CD4-positive, alpha-beta T cell (primary cell): ENCODE measurements around the gene GRID1. TPM values are rescaled to one million over a fixed set of nuclear protein-coding genes. Genes with fewer than 3 reads are reported as not detected.

Experiments used
- ATAC-seq: fragments of 200-7000 bp; cut with Tn5 transposase; one replicate; pipeline ENCODE4 v1.10.0; 2022; ENCODE audit warnings: mild to moderate bottlenecking; ENCODE audit not compliant: poor library complexity
- CTCF ChIA-PET: fragments of 350-600 bp; sonication (Branson Sonifier 250); formaldehyde crosslinking; loops from one replicate; lab custom pipeline; 2021; ENCODE audit warnings: antibody characterized with exemption, inconsistent platforms; lab: Charles Lee
- POLR2A ChIA-PET: fragments of 350-600 bp; sonication (Branson Sonifier 250); formaldehyde crosslinking; loops from one replicate; lab custom pipeline; 2021; ENCODE audit warnings: antibody characterized with exemption, inconsistent platforms; lab: Charles Lee
- DNase-seq, 14 experiments: peaks; one replicate each; pipeline ENCODE4 v3.0.0-alpha.2; 2013 to 2020; ENCODE audit warnings: mixed read lengths in 2 of 14
- H3K27ac ChIP-seq, 2 donors: one replicate each; pipeline versions ENCODE4 v1.5.1 to v1.7.0; 2013; ENCODE audit warnings: low read length in 2 of 2, low read depth in 1 of 2, mild to moderate bottlenecking in 1 of 2
- H3K27me3 ChIP-seq, 2 experiments: 1 replicate in 1 of 2; 2 replicates in 1 of 2; pipeline versions ENCODE4 v1.6.1 to v1.7.0; 2013; ENCODE audit warnings: low read length in 2 of 2, control low read depth in 1 of 2, mild to moderate bottlenecking in 1 of 2, moderate library complexity in 1 of 2; ENCODE audit not compliant: insufficient read depth in 2 of 2, control insufficient read depth in 1 of 2
- H3K36me3 ChIP-seq: one replicate; pipeline ENCODE4 v1.6.1; 2013; ENCODE audit warnings: low read length, control low read depth; ENCODE audit not compliant: insufficient read depth
- H3K4me1 ChIP-seq: one replicate; pipeline ENCODE4 v1.6.1; 2013; ENCODE audit warnings: low read length, control low read depth; ENCODE audit not compliant: insufficient read depth
- H3K4me3 ChIP-seq: one replicate; pipeline ENCODE4 v1.5.1; 2013; ENCODE audit warnings: mild to moderate bottlenecking, low read length, moderate library complexity
- H3K9me3 ChIP-seq, 2 experiments: 1 replicate in 1 of 2; 2 replicates in 1 of 2; pipeline versions ENCODE4 v1.6.1 to v1.7.0; 2013; ENCODE audit warnings: low read length in 2 of 2, mild to moderate bottlenecking in 2 of 2, control low read depth in 1 of 2, moderate library complexity in 1 of 2; ENCODE audit not compliant: control insufficient read depth in 1 of 2, insufficient read depth in 1 of 2
- H3K27ac Mint-ChIP-seq: one replicate; pipeline ENCODE4 v1.8.0; 2020; ENCODE audit warnings: mixed read lengths
- H3K27me3 Mint-ChIP-seq: one replicate; pipeline ENCODE4 v1.8.0; 2021; ENCODE audit warnings: mixed read lengths
- H3K36me3 Mint-ChIP-seq: one replicate; pipeline ENCODE4 v1.8.0; 2021; ENCODE audit warnings: low read depth, mixed read lengths
- H3K4me1 Mint-ChIP-seq: one replicate; pipeline ENCODE4 v1.8.0; 2021; ENCODE audit warnings: low read depth, mixed read lengths
- H3K4me3 Mint-ChIP-seq: one replicate; pipeline ENCODE4 v1.8.0; 2020; ENCODE audit warnings: mild to moderate bottlenecking, mixed read lengths
- H3K9me3 Mint-ChIP-seq: one replicate; pipeline ENCODE4 v1.8.0; 2020; ENCODE audit warnings: mixed read lengths
- intact Hi-C, 2 experiments: fragments of 100-400 bp; cut with DNase I in 1 of 2; cut with micrococcal nuclease in 1 of 2; formaldehyde crosslinking; loops; one replicate each; pipeline versions ENCODE4 v1.15.1 to v1.9.0; 2023 to 2025; cut with DNase I, micrococcal nuclease
- total RNA-seq, 174 experiments: library from RNA in 2 of 174; stranded (reverse) in 2 of 174; gene quantifications; one replicate each; pipeline ENCODE4 v1.2.3 and lab custom pipeline; 2021 to 2026
- TF ChIP-seq, protein P1 (sequence below): fragments of 200-600 bp; IDR thresholded peaks from one replicate; pipeline ENCODE4 v1.8.0; 2022; ENCODE audit warnings: antibody characterized with exemption, mild to moderate bottlenecking

GRID1 gene
- total RNA-seq, 2 experiments from 2014 or later = not detected

DNA sequence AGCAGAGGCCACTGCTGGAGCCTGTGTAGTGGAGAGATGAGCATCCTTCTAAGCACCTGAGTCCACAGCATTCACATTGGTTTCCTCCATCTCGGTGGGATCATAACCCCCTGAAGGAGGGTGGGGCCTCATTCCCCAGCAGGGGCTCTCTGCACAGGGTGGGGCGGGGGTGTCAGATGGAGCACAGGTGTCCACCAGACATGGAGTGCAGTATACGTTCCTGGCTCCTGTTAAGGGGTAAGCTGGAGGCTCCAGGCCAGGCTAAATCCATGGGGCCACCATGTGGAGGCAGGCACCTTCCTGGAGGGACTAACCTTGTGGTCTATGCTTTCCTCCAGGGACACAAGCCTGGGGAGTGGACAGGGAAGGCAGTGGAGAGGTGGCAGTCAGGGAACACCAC lies 252.6 kb downstream of the GRID1 start:
- no peak for ATAC-seq
- POLR2A ChIA-PET = interaction anchor here (0.5 kb wide), 1 partner anchor 9 kb away, joined by 3 read pairs; no protein-coding TSS in a partner anchor
- TF ChIP-seq, protein P1, sequence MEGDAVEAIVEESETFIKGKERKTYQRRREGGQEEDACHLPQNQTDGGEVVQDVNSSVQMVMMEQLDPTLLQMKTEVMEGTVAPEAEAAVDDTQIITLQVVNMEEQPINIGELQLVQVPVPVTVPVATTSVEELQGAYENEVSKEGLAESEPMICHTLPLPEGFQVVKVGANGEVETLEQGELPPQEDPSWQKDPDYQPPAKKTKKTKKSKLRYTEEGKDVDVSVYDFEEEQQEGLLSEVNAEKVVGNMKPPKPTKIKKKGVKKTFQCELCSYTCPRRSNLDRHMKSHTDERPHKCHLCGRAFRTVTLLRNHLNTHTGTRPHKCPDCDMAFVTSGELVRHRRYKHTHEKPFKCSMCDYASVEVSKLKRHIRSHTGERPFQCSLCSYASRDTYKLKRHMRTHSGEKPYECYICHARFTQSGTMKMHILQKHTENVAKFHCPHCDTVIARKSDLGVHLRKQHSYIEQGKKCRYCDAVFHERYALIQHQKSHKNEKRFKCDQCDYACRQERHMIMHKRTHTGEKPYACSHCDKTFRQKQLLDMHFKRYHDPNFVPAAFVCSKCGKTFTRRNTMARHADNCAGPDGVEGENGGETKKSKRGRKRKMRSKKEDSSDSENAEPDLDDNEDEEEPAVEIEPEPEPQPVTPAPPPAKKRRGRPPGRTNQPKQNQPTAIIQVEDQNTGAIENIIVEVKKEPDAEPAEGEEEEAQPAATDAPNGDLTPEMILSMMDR = no peak
- Mint-ChIP-seq H3K4me1 (no peaks in the 10 kb centered on the region), H3K9me3 (no peaks in the 10 kb centered on the region), H3K36me3 (no peaks in the 10 kb centered on the region), H3K27me3 (no peaks in the 10 kb centered on the region), H3K4me3 (no peak overlapping the region), H3K27ac (no peak overlapping the region)
- Histone ChIP-seq H3K27me3 (no peaks in the 10 kb centered on the region), H3K4me1 (no peaks in the 10 kb centered on the region), H3K36me3 (no peaks in the 10 kb centered on the region), H3K4me3 (no peak overlapping the region), H3K9me3 (peaks cover 0 to 6% of the 10 kb centered on the region in 2 experiments), H3K27ac (no peak overlapping the region)
- intact Hi-C loops = no loop called here
- DNase-seq = no peak
- CTCF ChIA-PET = no interaction called here

DNA sequence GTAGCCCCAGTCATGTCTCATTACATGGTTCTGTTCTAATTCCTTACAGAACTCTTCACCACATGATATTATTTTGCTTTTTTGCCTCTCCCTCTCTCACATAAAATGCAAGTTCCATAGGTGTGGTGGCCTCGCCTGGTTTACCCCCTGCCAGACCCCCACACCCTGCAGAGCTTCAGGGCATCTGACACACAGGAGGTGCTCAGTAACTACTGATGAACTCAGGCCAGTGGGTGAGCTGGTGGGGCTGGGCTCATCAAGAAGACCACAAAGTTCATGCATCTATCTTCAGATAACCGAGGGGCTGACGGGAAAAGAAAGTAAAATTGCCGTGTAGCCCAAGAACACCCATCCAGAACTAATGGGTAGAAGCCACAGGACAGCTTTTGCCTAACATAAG lies 253.1 kb downstream of the GRID1 start:
- TF ChIP-seq, protein P1 = no peak
- Histone ChIP-seq H3K4me3 (no peak overlapping the region), H3K9me3 (peaks cover 0 to 6% of the 10 kb centered on the region in 2 experiments), H3K36me3 (no peaks in the 10 kb centered on the region), H3K4me1 (no peaks in the 10 kb centered on the region), H3K27ac (no peak overlapping the region), H3K27me3 (no peaks in the 10 kb centered on the region)
- CTCF ChIA-PET = no interaction called here
- intact Hi-C loops = no loop called here
- H3K9me3 Mint-ChIP-seq = no peaks in the 10 kb centered on the region
- H3K36me3 Mint-ChIP-seq = no peaks in the 10 kb centered on the region
- no peak overlapping the region for H3K27ac Mint-ChIP-seq
- no peak overlapping the region for H3K4me3 Mint-ChIP-seq
- H3K27me3 Mint-ChIP-seq = no peaks in the 10 kb centered on the region
- H3K4me1 Mint-ChIP-seq = no peaks in the 10 kb centered on the region
- POLR2A ChIA-PET = interaction anchor here (0.5 kb wide), 1 partner anchor 9 kb away, joined by 3 read pairs; no protein-coding TSS in a partner anchor
- DNase-seq (no peak), ATAC-seq (no peak)

DNA sequence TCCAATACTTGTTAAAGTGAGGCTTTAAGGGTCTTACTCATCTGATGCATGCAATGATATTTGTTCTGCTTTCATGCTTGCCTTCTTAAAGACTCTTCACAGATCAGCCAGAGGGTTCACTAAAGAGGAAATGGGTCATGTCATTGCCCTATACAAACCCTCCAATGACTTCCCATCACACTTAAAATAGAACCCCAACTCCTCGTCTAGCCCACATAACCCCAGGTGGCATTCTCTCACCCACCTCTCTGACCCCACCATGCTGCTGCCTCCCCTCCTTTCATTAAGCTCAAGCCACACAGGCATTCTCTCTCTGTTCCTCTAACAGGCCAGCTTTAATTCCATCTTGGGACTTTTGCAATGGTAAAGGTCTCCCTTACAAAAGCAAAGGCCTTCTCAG lies 253.6 kb downstream of the GRID1 start:
- DNase-seq (no peak), ATAC-seq (no peak)
- intact Hi-C loops = no loop called here
- TF ChIP-seq, protein P1 = no peak
- Histone ChIP-seq H3K36me3 (no peaks in the 10 kb centered on the region), H3K9me3 (peaks cover 0 to 6% of the 10 kb centered on the region in 2 experiments), H3K27me3 (no peaks in the 10 kb centered on the region), H3K27ac (no peak overlapping the region), H3K4me1 (no peaks in the 10 kb centered on the region), H3K4me3 (no peak overlapping the region)
- ChIA-PET POLR2A (no interaction called here), CTCF (no interaction called here)
- Mint-ChIP-seq H3K27me3 (no peaks in the 10 kb centered on the region), H3K9me3 (no peaks in the 10 kb centered on the region), H3K36me3 (no peaks in the 10 kb centered on the region), H3K27ac (no peak overlapping the region), H3K4me1 (no peaks in the 10 kb centered on the region), H3K4me3 (no peak overlapping the region)
